HepG2 (cell line): ENCODE results near the gene KREMEN1. TPM values are rescaled to one million over a fixed set of nuclear protein-coding genes. Genes with fewer than 3 reads are reported as not detected.

Experiments
- ATAC-seq: fragments of 200-7000 bp; cut with Tn5 transposase; 3 replicates; pipeline ENCODE4 v1.9.1; 2020; ENCODE audit warnings: mild to moderate bottlenecking, moderate library complexity
- BruUV-seq: library from RNA; stranded (reverse); fragments of 400-500 nt; replicated peaks from 2 replicates; lab custom pipeline; 2021; lab: Mats Ljungman, UMichigan
- CTCF ChIA-PET: fragments of 300-600 bp; formaldehyde crosslinking; extraction: SDS; loops from one replicate; lab custom pipeline; 2021; ENCODE audit warnings: low total read pairs, inconsistent platforms, low intra/inter-chr PET ratio; lab: Yijun Ruan, JAX
- POLR2A ChIA-PET: fragments of 350-600 bp; sonication (Branson Sonifier 250); formaldehyde crosslinking; loops from one replicate; lab custom pipeline; 2020; ENCODE audit warnings: antibody characterized with exemption, inconsistent platforms; lab: Yijun Ruan, JAX
- DNase-seq: peaks from one replicate; pipeline ENCODE4 v3.0.0-alpha.2; 2015; ENCODE audit warnings: low spot score
- FAIRE-seq: peaks from 3 replicates; lab custom pipeline; 2011; peaks lifted over from hg19 to GRCh38; lab: Jason Lieb, UNC
- H2AFZ ChIP-seq: one replicate; pipeline ENCODE4 v1.6.1; 2011; ENCODE audit warnings: low read length, inconsistent platforms
- H3K27ac ChIP-seq: fragments of 300-600 bp; 3 replicates; pipeline ENCODE4 v1.8.0; 2011; ENCODE audit warnings: mixed run types, mild to moderate bottlenecking, mixed read lengths, low read length, inconsistent platforms; ENCODE audit not compliant: insufficient read depth; ENCODE audit errors: extremely low read length
- H3K27me3 ChIP-seq, 2 experiments: fragments of 200-600 bp in 1 of 2; 2 replicates in 1 of 2; 3 replicates in 1 of 2; pipeline versions ENCODE4 v1.6.0 to v1.8.0; 2011; ENCODE audit warnings: low read length in 2 of 2, mild to moderate bottlenecking in 2 of 2, moderate library complexity in 2 of 2, inconsistent platforms in 1 of 2; ENCODE audit not compliant: insufficient read depth in 2 of 2, control insufficient read depth in 1 of 2
- H3K36me3 ChIP-seq, 2 experiments: fragments of 200-600 bp in 1 of 2; replicated peaks in 1 of 2; 2 replicates in 1 of 2; 3 replicates in 1 of 2; pipeline versions ENCODE4 v1.5.1 to v1.8.0; 2011; ENCODE audit warnings: low read length in 2 of 2, inconsistent platforms in 1 of 2; ENCODE audit not compliant: insufficient read depth in 2 of 2, control insufficient read depth in 1 of 2
- H3K4me1 ChIP-seq: 2 replicates; pipeline ENCODE4 v1.5.1; 2012; ENCODE audit warnings: low read length, inconsistent platforms; ENCODE audit not compliant: insufficient read depth
- H3K4me2 ChIP-seq: 2 replicates; pipeline ENCODE4 v1.6.0; 2011; ENCODE audit warnings: low read depth, low read length, inconsistent platforms
- H3K4me3 ChIP-seq, 3 experiments: fragments of 200-600 bp in 1 of 3; sonication (generic), shearing (Covaris generic) in 1 of 3; replicated peaks in 1 of 3; 2 replicates each; pipeline ENCODE4 v1.5.1; 2011 to 2016; ENCODE audit warnings: low read length in 3 of 3, inconsistent platforms in 2 of 3, low read depth in 2 of 3, mild to moderate bottlenecking in 2 of 3, control low read depth in 1 of 3, mixed read lengths in 1 of 3; ENCODE audit not compliant: insufficient read depth in 1 of 3
- H3K79me2 ChIP-seq: one replicate; pipeline ENCODE4 v1.6.1; 2011; ENCODE audit warnings: low read length, inconsistent platforms; ENCODE audit not compliant: insufficient read depth
- H3K9ac ChIP-seq: 2 replicates; pipeline ENCODE4 v1.6.0; 2011; ENCODE audit warnings: mild to moderate bottlenecking, low read depth, low read length, inconsistent platforms; ENCODE audit not compliant: insufficient read depth
- H3K9me3 ChIP-seq: 2 replicates; pipeline ENCODE4 v1.5.1; 2012; ENCODE audit warnings: mild to moderate bottlenecking, low read length
- H4K20me1 ChIP-seq: 2 replicates; pipeline ENCODE4 v1.6.0; 2011; ENCODE audit warnings: inconsistent platforms, mild to moderate bottlenecking, low read length, moderate library complexity; ENCODE audit not compliant: insufficient read depth
- ETV6 ChIP-seq: sonication (generic); formaldehyde crosslinking; conservative IDR thresholded peaks from 2 replicates; pipeline ENCODE4 v1.4.0; 2020; ENCODE audit warnings: missing genetic modification reagents
- ZNF17 ChIP-seq: sonication (generic); formaldehyde crosslinking; IDR thresholded peaks from 2 replicates; pipeline ENCODE4 v1.5.0; 2020; ENCODE audit warnings: mild to moderate bottlenecking, missing genetic modification reagents
- ZNF629 ChIP-seq: sonication (generic); formaldehyde crosslinking; conservative IDR thresholded peaks from 2 replicates; pipeline ENCODE4 v1.5.0; 2020; ENCODE audit warnings: missing genetic modification reagents
- whole genome bisulfite sequencing: methylation state at CpG from one replicate; pipeline ENCODE4 v1.1.6; 2017; ENCODE audit warnings: low lambda C conversion rate; 5-methylcytosine and 5-hydroxymethylcytosine counted together
- in situ Hi-C: cut with HindIII; loops from 2 replicates; pipeline ENCODE4 v1.10.0; 2017; ENCODE audit warnings: low pct_unique_long_range_greater_than_20kb; ENCODE audit not compliant: extremely low pct_ligation_motif_present
- intact Hi-C: fragments of 100-400 bp; cut with micrococcal nuclease; formaldehyde crosslinking; loops from one replicate; pipeline ENCODE4 v1.10.0; 2022; ENCODE audit not compliant: unreplicated experiment
- polyA plus RNA-seq, 8 experiments: library from polyadenylated mRNA; depleted of rRNA in 3 of 8; stranded (reverse) in 7 of 8; unstranded in 1 of 8; fragments of >200 nt; fragmentation: Illumina TruSeq in 4 of 8; extraction: Trizol in 4 of 8; gene quantifications; 2 replicates each; pipeline versions ENCODE4 v1.2.1 to v1.2.3, GENCODE V29; 2011 to 2016; ENCODE audit warnings: low read depth in 4 of 8, missing spikeins in 1 of 8, mixed read lengths in 1 of 8; ENCODE audit not compliant: insufficient read depth in 1 of 8
- total RNA-seq, 5 experiments: library from RNA; depleted of rRNA; stranded (reverse); fragments of >200 nt; fragmentation: Illumina TruSeq; extraction: Trizol; gene quantifications; 2 replicates each; pipeline ENCODE4 v1.2.3, GENCODE V29; 2016; ENCODE audit warnings: low read depth in 1 of 5

Gene KREMEN1
- total and polyA plus RNA-seq, 2 of the 13 experiments (the other 11 are each of a cell fraction or from before 2014, with no cell fraction given) = 9.8 to 13.8 TPM

GRCh38 chr22:29215012-29215860 is 142.4 kb downstream of the KREMEN1 start (continued):
- no peak for TF ChIP-seq ZNF17 (CRISPR knock-in tag)

- Histone ChIP-seq H3K36me3 (no peaks in the 10 kb centered on the region), H3K27ac (no peak overlapping the region), H3K4me1 (peaks cover 37% of the 10 kb centered on the region), H3K9ac (no peak overlapping the region), H4K20me1 (no peaks in the 10 kb centered on the region), H3K9me3 (no peaks in the 10 kb centered on the region), H3K4me2 (no peak overlapping the region), H3K4me3 (no peak overlapping the region), H3K79me2 (no peaks in the 10 kb centered on the region), H2AFZ (no peak overlapping the region), H3K27me3 (peaks cover 0 to 11% of the 10 kb centered on the region in 2 experiments; a peak in 3 of 5 replicates)
- no peak for ATAC-seq
- WGBS = 55% methylated on average over 8 of the region's 14 CpGs
- no peak for DNase-seq
- peak; percentile 69; the same call in 1 of the 2 replicates for TF ChIP-seq ZNF629 (CRISPR knock-in tag)
- no peak for TF ChIP-seq ETV6
- intact Hi-C loops (no loop called here), in situ Hi-C loops (no loop called here)
- no TSS peak for BruUV-seq
- no peak for FAIRE-seq
- ChIA-PET CTCF (no interaction called here), POLR2A (interaction anchor here (1.8 kb wide), 1 partner anchor 10 kb away, joined by 5 read pairs; the partner anchor contains the start of gene EMID1)
Observed at GRCh38 chr22:29216011-29216872, 143.4 kb downstream of the KREMEN1 start.
